Superior temporal gyrus (tissue), 1 donor: ENCODE measurements around the gene RSPH9.

ENCODE experiments used
- DNase-seq: peaks from one replicate; pipeline ENCODE4 v3.0.0-alpha.2; 2016; ENCODE audit errors: extremely low spot score

The RSPH9 gene

DNA sequence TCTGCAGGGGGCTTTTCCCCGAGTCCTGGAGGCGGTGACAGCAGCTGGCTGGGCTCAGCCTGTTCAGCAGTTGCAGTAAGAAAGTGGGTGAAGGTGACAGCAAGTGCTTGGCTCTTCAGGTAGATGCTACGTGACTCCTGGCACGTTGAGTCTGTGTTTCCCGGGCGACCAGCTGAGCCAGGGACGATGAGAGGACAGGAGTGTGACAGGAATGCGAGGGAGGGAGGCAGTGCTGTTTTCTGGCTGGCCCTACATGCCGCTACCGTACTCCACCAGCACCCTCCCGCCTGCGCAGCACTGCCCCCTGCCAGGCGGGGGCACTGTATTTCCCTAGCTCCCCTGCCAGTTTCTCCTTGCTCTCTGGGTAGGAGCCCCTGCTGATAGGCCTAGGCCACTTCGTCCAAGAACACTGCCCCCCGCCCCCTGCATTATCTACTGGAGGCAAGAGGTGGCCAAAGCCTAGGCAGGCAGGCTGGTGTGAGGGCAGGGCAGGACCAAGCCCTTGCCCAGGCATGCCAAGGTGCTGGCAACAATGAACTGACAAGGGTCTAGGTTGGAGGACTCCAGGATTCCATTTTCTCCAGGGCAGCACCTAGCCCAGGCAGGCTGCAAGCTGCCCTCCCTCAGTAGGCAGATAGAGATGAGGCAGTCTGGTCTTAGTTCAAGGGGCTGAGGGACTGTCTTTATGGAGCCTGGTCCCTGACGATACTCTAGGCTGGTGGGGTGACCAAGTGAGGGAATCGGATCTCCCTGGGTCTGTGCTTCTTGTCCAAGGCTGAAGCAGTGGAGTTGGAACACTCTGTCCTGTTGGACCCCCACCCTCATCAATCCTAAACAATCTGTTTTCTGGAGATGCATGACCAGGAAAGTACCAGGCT lies 23.6 kb downstream of the RSPH9 start:
- peak; percentile 35 for DNase-seq

DNA sequence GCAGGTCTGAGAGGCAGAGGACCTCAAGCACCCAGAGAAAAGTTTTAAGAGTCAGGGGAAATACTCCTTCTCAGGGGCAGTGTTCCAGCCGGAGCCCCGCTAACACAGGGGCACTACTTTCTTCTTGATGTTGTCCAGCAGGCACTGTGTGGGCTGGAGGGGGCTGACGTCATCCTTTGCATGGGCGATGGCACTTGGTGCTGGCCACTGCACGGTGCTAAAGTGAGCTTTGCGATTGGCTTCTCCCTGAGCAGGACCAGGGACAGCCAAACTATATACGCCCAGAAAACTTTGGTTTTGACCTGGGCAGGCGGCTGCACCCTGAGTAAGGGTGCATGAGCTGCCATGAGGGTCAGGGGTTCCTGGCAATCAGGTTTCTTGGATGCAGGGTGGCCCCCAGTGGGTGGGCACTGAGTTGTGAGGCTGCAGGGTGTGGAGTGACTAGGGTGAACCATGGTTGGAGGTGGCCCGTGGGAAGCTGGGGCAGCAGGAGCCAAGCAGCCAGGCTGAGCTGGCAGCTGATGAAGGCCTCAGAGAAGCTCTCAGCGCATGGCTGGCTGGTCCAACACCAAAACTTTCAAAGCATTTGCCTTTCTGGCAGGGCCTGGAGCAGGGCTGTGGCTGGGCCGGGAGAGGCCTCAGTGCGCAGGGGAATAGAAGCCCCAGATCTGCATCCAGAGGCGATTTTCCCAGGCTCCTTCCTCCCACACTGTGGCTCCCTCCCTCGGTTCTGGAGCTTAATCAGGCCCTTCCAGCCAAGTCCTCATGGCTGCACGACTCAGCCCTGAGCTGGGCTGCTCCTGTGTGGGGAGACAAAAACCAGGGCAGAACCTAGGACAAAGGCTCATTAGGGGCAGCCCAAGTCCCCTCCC lies 24.4 kb downstream of the RSPH9 start:
- DNase-seq = peak; percentile 35

DNA sequence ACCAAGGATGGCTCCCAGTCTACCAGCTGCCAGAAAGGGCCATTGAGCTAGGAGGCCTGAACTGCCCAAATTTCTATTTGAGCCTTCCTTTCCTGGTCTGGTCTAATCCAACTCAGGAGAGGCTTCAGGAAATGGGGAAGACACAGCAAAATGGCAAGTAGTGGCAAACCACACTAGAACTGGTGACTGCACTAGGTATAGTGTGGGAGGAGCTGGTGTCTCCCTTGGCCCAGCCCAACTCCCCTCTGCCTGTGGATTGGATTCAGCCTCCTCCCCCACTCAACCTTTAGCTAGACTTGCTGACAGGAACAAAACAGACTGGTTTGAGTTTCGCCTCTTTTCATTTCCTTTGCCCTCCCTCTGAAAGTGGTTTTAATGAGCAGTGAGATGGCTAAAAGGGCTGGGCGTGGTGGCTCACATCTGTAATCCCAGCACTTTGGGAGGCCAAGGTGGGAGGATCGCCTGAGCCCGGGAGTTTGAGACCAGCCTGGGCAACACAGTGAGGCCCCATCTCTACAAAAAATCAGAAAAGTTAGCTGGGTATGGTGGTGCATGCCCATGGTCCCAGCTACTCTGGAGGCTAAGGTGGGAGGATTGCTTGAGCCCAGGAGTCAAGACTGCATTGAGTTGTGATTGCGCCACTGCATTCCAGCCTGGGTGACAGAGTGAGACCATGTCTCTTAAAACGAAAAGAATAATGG lies 25.2 kb downstream of the RSPH9 start:
- no peak for DNase-seq

DNA sequence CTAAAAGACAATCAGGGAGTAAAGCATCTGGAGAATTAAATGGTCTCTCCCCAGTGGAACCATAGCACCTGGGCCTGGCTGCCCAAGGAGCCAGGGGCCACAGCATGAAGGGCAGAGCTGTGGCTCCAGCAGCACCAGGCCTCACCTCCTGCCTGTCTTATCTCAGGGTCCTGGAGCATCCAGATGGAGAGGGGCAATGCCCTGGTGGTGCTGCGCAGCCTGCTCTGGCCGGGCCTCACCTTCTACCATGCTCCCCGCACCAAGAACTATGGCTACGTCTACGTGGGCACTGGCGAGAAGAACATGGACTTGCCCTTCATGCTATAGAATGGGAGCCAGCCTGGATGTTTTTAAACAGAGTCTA lies 25.8 kb downstream of the RSPH9 start:
- no peak for DNase-seq

DNA sequence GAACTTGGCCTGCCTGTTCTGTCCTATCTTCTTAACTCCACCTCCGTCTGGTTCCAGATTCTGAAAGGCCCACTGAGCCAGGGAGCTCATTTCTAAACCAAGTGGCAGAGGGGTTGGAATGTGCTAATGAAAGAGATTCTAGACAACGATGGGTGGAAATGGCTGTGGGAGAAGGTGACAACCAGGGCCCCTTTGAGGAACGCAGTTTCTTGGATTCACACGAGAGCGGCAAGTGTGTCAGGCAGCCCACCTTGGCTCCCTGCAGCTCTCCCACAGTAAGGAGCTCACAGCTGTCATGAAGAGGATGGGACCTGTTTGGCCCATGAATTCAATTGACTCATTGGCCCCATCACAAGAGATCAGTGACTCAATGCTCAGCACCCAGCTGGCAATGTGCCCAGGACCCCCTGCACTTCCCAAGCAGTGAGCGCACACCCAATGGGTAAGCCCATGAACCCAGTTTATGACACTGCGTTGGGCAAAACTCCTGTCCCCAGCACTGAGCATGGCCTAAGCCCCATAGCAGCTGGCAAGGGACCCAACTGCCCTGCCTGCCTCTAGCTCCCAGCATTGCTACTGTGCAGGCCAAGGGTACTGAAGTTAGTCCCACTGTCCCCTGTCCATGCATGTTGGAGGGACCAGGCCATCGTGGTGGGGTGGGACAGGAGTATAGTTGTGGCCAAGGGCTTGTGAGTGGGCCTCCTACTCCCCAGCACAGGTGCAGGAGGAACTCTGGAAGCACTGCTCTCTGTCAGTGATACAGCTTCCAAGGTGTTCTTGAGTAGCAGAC lies 26.4 kb downstream of the RSPH9 start:
- DNase-seq = no peak

DNA sequence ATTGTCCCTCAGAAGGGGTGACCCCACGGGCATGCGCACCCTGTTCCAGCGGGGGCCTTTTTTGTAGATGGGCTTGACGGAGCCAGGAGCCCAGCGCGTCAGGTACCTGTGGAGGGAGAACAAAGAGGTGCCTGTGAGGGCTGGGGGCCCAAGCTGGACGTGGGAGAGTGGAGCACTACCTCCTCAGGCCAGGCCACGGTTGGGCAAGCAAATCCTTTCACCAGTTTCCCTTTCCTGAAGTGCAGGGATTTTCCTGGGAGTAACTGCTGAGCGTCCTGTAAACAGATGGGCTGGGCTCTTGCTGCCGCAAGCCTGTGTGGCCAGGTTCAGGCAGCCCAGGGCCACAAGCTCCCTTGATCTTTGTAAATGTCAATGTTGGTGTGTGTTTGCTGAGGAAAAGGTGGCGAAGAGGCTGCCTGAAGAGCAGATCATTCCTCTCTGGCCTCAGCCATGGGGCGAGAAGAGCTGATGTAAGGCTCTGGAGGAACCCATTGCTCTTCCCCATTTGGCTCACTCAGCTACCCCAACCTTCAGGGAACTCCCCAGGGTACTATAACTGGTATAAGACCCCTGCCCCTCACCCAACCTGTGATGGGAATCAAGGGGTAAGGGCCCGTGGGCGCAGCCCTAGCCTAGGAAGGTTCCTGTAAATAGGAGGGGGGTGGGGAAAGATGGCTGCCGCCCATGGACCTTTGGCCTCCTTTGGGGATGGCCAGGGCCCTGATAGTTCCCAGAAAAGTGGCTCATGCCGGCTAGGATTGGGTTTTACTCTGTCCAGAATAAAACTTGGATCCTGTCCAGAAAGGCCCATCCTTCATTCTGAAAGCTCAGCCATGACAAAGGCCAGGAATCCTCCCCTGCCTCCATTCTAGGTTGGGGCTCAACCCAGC lies 27.2 kb downstream of the RSPH9 start:
- DNase-seq = no peak

DNA sequence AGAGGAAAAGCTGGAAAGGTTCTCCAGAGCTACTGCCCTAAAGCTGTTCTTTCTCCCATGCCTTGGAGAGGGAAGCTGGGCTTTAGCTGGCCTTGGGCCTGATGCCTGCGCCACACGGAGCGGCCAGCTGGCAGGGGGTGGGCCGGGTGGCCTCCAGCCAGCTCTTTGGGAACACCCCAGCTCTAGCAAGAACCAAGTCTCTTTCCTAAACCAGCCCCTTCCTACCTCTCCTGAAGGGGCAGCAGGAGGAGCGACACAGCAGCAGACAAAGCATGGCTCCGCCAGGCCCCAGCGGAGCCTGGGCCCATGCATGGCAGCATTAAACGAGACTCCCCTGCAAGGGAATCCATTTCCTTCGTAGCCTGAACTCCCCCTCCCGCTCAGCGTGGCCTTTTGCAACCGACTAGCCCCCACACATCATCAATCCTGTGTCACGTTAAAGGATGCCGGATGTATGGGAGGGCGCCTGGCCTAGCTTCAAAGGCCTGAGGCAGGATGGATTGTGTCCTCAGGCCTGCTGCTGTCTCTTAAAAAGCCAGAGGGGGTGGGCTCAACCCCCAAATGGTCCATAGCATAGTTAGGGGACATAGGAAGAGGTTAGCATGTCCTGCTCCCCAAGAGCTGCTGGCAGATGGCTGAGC lies 28.7 kb downstream of the RSPH9 start:
- DNase-seq = no peak

DNA sequence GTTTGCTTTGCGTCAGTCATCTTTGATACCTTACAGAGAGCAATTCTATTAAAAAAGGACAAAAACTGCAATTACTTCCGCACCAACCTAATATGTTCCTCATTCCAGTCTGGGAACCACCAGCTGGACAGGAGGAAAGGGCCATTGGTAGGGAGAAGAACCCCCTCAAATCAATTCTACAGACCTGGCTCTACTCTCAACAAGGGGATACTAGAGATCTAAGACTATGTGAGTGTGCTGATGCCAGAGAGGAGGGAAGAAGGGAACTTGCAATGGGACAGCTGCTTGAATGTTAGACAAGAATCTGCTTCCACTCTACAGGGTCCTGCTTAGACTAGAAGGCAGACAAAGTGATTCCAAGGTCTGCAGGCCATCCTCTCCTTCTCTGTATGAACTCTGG lies 29.5 kb downstream of the RSPH9 start:
- DNase-seq = no peak

DNA sequence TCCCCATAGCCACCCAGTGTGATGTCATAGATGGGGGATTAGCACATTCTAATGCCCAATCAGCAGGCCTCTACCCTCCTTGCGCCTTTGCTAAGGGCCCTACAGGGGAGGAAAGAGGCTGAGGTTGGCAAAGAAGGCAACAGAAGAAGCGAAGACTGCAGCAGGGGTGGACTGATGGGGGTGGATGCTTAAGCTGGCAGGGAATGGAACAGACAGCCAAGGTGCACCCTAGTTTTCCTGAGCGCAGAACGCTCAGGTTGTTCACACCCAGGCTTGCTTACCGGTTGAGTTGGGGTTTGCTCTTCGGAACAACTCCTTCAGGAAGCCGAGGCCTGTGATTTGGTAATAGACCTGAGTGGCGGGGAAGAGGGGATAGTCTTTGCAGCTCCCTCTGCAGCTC lies 30.1 kb downstream of the RSPH9 start:
- DNase-seq = no peak

DNA sequence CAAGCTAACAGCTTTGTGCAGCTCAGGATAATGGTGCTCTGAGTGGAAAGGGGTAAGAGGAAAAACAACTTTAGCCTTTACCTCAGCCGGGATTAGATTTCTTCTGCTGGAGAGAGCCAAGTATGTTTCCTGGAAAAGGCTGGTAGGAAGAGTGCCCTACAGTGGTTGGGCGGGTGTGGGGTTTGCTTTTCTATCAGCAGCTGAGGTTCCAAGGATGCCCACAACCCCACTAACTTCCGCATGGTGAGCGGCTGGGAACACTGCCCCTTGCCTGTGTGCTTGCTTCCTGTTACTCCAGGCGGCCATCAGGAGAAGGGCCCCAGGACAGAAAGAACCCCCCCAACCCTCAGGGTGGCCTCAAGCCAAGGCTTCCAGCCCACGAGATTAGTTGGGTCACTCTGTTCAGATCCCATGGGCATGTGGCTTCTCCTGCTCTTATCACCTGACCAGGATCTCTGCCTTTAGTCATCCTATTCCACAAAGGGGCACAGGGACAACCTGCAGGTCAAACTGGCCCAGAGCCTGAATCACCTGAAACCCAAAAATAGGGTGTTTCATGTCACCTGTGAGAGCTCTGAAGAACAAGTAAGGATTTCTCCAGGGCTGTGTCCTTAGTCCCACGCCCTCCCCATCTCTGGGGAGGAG lies 32.2 kb downstream of the RSPH9 start:
- no peak for DNase-seq

DNA sequence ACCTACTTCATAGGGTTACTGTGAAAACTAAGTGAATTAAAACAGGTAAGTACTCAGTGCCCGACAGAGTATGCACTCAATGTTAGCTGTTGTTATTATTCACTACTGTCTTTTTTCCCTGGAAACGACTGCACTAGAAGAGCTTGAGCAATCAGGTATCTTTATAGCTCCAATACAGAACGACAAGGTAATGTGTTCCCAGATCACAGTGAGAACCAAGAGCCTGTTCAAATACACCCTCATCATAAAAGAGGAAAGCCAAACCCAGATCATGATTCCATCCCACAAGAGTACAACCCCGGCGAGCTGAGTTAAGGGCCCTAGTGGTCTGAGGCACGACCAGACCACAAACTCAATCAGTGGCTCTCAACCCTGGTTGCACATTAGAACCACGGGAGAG lies 32.9 kb downstream of the RSPH9 start:
- DNase-seq = no peak

DNA sequence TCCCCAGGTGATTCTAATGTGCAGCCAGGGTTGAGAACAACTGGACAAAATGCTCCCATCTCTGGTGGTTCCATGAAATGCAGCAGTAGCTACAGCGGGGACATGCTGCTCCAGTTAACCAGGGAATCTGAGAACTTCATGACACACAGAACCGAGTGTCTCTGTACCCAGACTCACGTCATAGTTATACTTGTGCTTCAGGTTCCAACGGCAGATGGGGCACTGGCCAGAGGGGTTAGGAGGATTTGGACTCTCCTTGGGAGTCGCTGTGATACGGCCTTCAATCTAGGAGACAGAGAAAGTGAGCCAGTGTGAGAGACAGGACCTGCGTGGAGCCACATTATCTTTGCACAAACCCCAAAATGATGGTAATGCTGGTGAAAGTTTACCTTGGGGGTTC lies 33.5 kb downstream of the RSPH9 start:
- no peak for DNase-seq

DNA sequence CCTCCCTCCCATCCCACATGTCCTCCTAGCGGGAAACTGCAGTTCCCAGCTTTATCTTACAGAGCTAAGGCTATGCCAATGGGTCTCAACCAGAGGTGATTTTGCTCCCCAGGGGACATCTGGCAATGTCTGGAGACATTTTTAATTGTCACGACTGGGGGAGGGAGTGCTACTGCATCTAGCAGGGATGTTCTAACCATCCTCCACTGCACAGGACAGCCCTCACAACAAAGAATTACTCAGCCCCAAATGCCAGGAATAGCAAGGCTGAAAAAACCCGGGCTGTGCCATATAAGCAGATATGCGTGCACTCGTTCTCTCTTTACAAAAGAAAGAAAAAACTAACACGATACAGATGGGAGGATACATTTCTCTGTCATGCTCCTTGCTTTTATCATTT lies 34.2 kb downstream of the RSPH9 start:
- DNase-seq = peak; percentile 29

DNA sequence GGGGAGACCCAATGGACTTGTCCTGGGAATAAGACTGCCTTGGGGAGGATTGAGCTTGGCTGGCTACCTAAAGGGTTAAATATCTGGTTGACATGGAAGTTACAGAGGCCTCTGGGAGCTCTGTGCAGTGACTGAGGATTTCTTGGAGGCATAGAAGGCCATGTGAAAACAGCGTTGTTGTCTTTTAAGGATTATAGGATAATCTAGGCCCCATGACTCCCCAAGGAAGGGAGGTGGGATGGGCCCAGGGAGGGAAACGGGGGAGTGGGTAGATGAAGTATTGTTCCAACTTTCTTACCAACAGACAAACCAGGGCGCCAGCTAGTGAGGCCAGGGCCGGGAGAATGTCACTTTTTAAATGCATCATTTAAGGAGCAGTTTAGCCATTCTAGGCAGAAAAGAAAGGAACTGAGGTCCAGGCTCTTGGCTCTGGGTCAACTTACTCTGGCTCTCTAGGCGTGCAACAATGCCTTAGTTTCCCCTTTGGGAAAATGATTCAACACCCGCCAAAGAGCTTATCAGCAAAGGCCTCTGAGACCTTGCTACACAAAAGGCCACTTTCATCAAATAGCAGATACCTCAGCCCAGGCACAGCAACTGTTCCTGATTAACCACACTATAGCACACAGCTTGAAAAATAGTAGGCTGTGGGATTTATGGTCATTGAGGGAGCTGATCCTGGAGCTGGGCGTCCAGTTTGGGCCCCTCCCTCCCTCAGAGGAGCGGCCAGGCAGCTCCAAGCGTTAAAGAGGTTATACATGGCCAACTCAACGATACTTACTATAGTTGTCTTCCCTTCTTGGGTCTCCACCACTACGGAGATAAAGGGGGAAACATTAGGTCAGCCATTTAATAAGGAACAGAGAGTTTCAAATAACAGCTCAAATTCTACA lies 35.7 kb downstream of the RSPH9 start:
- no peak for DNase-seq

DNA sequence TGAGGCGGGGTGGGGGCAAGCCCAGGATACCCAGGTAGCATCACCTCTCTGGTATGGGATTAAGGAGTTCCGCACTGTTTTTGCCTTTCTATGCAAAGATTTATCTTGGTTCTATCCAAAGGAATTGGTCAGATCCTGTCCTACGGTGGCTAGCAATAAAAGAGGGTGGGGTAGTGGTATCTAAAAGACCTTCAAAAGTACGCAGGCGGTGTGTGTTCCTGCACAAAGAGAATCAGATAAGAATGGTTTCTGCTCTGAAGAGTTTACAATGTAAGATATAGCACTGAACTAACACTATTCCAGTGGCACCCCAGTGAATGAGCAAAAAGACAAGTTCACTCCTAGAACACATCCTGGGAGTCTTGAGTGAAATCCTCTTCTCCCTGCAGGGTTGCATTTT lies 36.5 kb downstream of the RSPH9 start:
- DNase-seq = no peak

DNA sequence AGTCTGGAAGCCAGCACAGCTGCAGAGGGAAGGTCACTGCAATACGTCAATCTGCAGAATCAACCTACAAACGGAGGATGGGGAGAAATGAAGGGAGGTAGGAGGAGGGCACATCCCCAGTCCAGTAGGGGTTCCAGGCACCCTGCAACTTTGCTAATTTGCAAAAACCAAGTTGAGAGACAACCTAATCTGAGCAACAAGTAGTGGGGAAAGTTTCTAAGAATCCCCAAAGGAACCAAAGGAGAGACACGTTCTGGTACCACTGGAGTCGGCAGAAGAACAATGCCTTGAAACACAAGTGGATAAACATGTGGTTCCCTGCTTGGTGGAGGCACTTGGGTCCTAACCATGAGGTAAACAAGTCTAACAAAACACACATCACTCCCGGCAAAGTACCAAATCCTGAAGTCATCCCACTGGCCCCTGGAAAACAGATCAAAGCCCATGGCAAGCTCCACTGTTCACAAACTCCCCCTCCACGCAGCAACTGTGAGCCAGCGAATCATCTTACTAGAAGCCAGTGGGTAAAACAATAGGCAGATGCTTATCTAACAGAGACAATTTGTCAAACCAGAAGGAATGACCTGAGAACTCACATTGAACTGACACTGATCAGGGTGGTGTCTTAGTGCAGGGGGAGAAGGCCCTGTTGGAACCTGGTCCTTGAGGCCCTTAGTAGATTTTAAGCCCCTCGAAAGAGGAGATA lies 38.0 kb downstream of the RSPH9 start:
- DNase-seq = no peak

DNA sequence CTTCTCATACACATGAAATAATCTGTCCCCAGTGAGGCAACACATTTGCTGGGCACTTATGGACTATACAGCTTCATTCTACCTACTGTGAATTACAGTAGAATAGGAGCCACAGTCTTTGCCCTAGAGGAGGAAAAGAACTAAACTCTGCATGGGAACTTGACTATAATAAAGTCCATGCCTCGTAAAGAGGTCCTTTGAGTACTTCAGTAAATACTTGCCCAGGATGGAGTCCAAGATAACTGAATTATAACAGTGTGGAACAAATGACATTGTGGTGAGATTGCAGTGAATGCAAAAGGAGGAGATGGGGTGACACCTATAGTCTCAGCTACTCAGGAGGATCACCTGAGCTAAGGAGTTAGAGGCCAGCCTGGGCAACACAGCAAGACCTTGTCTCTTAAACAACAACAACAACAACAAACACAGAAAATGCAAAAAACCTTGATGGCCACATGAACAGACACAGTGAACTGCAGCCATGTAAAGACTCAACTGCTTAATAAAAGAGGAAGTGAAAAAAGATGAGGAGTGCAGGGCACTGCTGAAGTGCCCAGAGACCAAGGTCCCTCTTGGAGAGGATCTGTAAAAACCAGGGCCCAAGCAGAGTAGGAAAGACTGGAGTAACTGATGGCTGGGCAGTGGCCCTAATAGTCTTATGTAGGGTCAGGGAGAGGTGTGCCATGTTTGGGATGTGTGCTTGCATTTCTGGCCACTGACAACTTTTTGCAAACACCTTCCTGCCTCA lies 39.0 kb downstream of the RSPH9 start:
- no peak for DNase-seq
